K562 (cell line): ENCODE measurements around the gene BICD1. TPM values are rescaled to one million over a fixed set of nuclear protein-coding genes. Genes with fewer than 3 reads are reported as not detected.

Source experiments
- ATAC-seq: fragments of 200-7000 bp; cut with Tn5 transposase; 3 replicates; pipeline ENCODE4 v1.9.1; 2020; ENCODE audit warnings: moderate library complexity
- BruUV-seq: library from RNA; stranded (reverse); fragments of 400-500 nt; replicated peaks from 2 replicates; lab custom pipeline; 2021; lab: Mats Ljungman, UMichigan
- CTCF ChIA-PET: fragments of 300-600 bp; formaldehyde crosslinking; extraction: SDS; loops from one replicate; lab custom pipeline; 2021; ENCODE audit warnings: low intra/inter-chr PET ratio; lab: Yijun Ruan, JAX
- POLR2A ChIA-PET: fragments of 300-600, 350-650 bp; sonication (Branson Sonifier 250); formaldehyde crosslinking; extraction: SDS; loops from one replicate; lab custom pipeline; 2021; ENCODE audit warnings: antibody characterized with exemption, inconsistent platforms; lab: Yijun Ruan, JAX
- DNase-seq, 4 experiments: peaks; one replicate each; pipeline versions ENCODE4 v3.0.0 to v3.0.0-alpha.2; 2011 to 2018; ENCODE audit warnings: low spot score in 3 of 4, mixed read lengths in 3 of 4; ENCODE audit errors: extremely low read depth in 1 of 4
- FAIRE-seq: peaks from 2 replicates; lab custom pipeline; 2011; peaks lifted over from hg19 to GRCh38; lab: Jason Lieb, UNC
- H2AFZ ChIP-seq: 2 replicates; pipeline ENCODE4 v1.6.0; 2011; ENCODE audit warnings: low read depth, low read length, control low read depth, inconsistent platforms
- H3K27ac ChIP-seq: fragments of 200-600 bp; 3 replicates; pipeline ENCODE4 v1.8.0; 2011; ENCODE audit warnings: low read depth, mild to moderate bottlenecking, control low read depth, inconsistent platforms, low read length, moderate library complexity, mixed read lengths; ENCODE audit errors: extremely low read depth
- H3K27me3 ChIP-seq, 2 experiments: fragments of 300-600 bp in 1 of 2; 2 replicates in 1 of 2; 3 replicates in 1 of 2; pipeline versions ENCODE4 v1.6.0 to v1.8.0; 2011; ENCODE audit warnings: inconsistent platforms in 2 of 2, low read length in 2 of 2, mild to moderate bottlenecking in 1 of 2, mixed read lengths in 1 of 2, moderate library complexity in 1 of 2; ENCODE audit not compliant: control insufficient read depth in 2 of 2, insufficient read depth in 2 of 2
- H3K36me3 ChIP-seq: fragments of 300-600 bp; 3 replicates; pipeline ENCODE4 v1.8.0; 2011; ENCODE audit warnings: mild to moderate bottlenecking, low read length, inconsistent platforms; ENCODE audit not compliant: control insufficient read depth, insufficient read depth
- H3K4me1 ChIP-seq, 2 experiments: fragments of 200-600 bp in 1 of 2; replicated peaks in 1 of 2; 2 replicates in 1 of 2; 3 replicates in 1 of 2; pipeline versions ENCODE4 v1.5.1 to v1.8.0; 2011; ENCODE audit warnings: inconsistent platforms in 2 of 2, low read length in 2 of 2, mild to moderate bottlenecking in 1 of 2, mixed read lengths in 1 of 2, moderate library complexity in 1 of 2; ENCODE audit not compliant: control insufficient read depth in 2 of 2, insufficient read depth in 2 of 2
- H3K4me2 ChIP-seq: 2 replicates; pipeline ENCODE4 v1.6.1; 2011; ENCODE audit warnings: low read length, control low read depth, inconsistent platforms, mixed read lengths; ENCODE audit not compliant: insufficient read depth
- H3K4me3 ChIP-seq: fragments of 200-600 bp; sonication (generic), shearing (Covaris generic); 2 replicates; pipeline ENCODE4 v1.5.1; 2016; ENCODE audit warnings: control low read depth, inconsistent platforms
- H3K79me2 ChIP-seq: fragments of 200-600 bp; 3 replicates; pipeline ENCODE4 v1.8.0; 2011; ENCODE audit warnings: low read length, inconsistent platforms; ENCODE audit not compliant: control insufficient read depth, insufficient read depth
- H3K9ac ChIP-seq, 2 experiments: 2 replicates each; pipeline versions ENCODE4 v1.6.0 to v1.6.1; 2011; ENCODE audit warnings: low read depth in 2 of 2, low read length in 2 of 2, control low read depth in 1 of 2, inconsistent platforms in 1 of 2, mild to moderate bottlenecking in 1 of 2, mixed read lengths in 1 of 2; ENCODE audit not compliant: insufficient read depth in 1 of 2
- H3K9me1 ChIP-seq: one replicate; pipeline ENCODE4 v1.6.0; 2011; ENCODE audit warnings: inconsistent platforms, mild to moderate bottlenecking, low read length, moderate library complexity; ENCODE audit not compliant: control insufficient read depth, insufficient read depth
- H3K9me3 ChIP-seq: replicated peaks from 2 replicates; pipeline ENCODE4 v1.5.1; 2011; ENCODE audit warnings: low read depth, low read length, inconsistent platforms; ENCODE audit not compliant: control insufficient read depth, insufficient read depth
- H4K20me1 ChIP-seq: replicated peaks from 2 replicates; pipeline ENCODE4 v1.6.1; 2011; ENCODE audit warnings: low read length, inconsistent platforms, mixed read lengths; ENCODE audit not compliant: control insufficient read depth, insufficient read depth
- DMBX1 ChIP-seq: fragments of 250-450 bp; sonication (Bioruptor Pico); IDR thresholded peaks from 2 replicates; pipeline ENCODE4 v1.8.0; 2022; ENCODE audit warnings: inconsistent platforms, mild to moderate bottlenecking, moderate library complexity, borderline replicate concordance
- TAF9B ChIP-seq: fragments of 450-650 bp; IDR thresholded peaks from 2 replicates; pipeline ENCODE4 v1.6.1; 2018; ENCODE audit warnings: mild to moderate bottlenecking; ENCODE audit not compliant: partially characterized antibody
- TSC22D4 ChIP-seq: fragments of 450-650 bp; IDR thresholded peaks from 2 replicates; pipeline ENCODE4 v1.6.1; 2016; ENCODE audit warnings: missing genetic modification characterization, missing biosample characterization, control low read depth
- ZBED1 ChIP-seq: IDR thresholded peaks from 2 replicates; pipeline ENCODE4 v1.6.1; 2014
- whole genome bisulfite sequencing: fragments of 100-300 bp; shearing (Covaris generic); methylation state at CpG from one replicate; pipeline ENCODE4 v1.1.6; 2016; ENCODE audit warnings: low coverage, mixed read lengths; ENCODE audit not compliant: insufficient coverage; ENCODE audit errors: missing lambda C conversion rate; 5-methylcytosine and 5-hydroxymethylcytosine counted together
- in situ Hi-C: fragments of 300-500 bp; cut with MboI; formaldehyde crosslinking; loops from 4 replicates; pipeline ENCODE4 v1.15.0; 2018; ENCODE audit warnings: inconsistent platforms, mixed read lengths
- intact Hi-C: fragments of 100-400 bp; cut with micrococcal nuclease; formaldehyde crosslinking; loops from 2 replicates; pipeline ENCODE4 v1.14.2; 2022
- polyA plus RNA-seq, 8 experiments: library from polyadenylated mRNA; depleted of rRNA in 4 of 8; stranded (reverse) in 5 of 8; unstranded in 3 of 8; fragments of >200 nt; fragmentation: Nextera tagmentation in 2 of 8; fragmentation: Illumina TruSeq in 1 of 8; extraction: Ambion mirVana in 2 of 8; extraction: Trizol in 1 of 8; gene quantifications; 2 replicates each; pipeline versions ENCODE4 v1.2.1 to v1.2.3, GENCODE V29; 2011 to 2014; ENCODE audit warnings: inconsistent platforms in 1 of 8, missing spikeins in 1 of 8
- total RNA-seq, 7 experiments: library from RNA; depleted of rRNA in 6 of 7; stranded (reverse); fragments of >200 nt in 6 of 7; fragmentation: Illumina TruSeq in 2 of 7; extraction: Trizol in 2 of 7; gene quantifications; 2 replicates each; pipeline versions ENCODE4 v1.2.1 to v1.2.3, GENCODE V29; 2011 to 2021; ENCODE audit warnings: low replicate concordance in 1 of 7
- TF ChIP-seq, protein P1 (sequence below): sonication (generic); formaldehyde crosslinking; IDR thresholded peaks from 2 replicates; pipeline ENCODE4 v1.8.0; 2022; ENCODE audit warnings: mild to moderate bottlenecking, missing genetic modification reagents
- TF ChIP-seq, protein P2 (sequence below): fragments of 250-450 bp; sonication (Bioruptor Pico); IDR thresholded peaks from 2 replicates; pipeline ENCODE4 v1.6.1; 2021; ENCODE audit warnings: mild to moderate bottlenecking

Gene BICD1
- total and polyA plus RNA-seq, 9 of the 15 experiments (the other 6 are each of a cell fraction or from before 2014, with no cell fraction given), result 3.5 to 21.1 (median 12.5) TPM

DNA sequence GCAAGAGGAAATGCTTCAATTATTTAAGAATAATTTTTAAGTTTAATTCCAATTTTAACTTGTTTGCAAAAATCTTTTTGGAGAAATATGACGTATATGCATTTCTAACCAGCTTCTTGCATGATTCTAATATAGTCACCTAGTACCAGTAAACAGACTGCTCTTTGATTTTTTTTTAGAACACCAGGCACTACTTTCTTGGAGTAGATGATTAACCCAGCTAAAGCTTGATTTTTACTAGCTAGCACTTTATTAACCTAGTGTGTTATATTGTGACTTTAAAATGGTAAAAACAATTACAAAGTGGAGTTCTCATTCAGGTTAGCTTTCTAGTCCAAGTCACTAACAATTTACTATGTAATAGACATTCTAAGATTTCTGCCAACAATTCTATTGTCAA is 260.1 kb downstream of the BICD1 start:
- TF ChIP-seq TAF9B (no peak), DMBX1 (no peak), TSC22D4 (tag) (no peak), ZBED1 (no peak)
- TF ChIP-seq, protein P1, sequence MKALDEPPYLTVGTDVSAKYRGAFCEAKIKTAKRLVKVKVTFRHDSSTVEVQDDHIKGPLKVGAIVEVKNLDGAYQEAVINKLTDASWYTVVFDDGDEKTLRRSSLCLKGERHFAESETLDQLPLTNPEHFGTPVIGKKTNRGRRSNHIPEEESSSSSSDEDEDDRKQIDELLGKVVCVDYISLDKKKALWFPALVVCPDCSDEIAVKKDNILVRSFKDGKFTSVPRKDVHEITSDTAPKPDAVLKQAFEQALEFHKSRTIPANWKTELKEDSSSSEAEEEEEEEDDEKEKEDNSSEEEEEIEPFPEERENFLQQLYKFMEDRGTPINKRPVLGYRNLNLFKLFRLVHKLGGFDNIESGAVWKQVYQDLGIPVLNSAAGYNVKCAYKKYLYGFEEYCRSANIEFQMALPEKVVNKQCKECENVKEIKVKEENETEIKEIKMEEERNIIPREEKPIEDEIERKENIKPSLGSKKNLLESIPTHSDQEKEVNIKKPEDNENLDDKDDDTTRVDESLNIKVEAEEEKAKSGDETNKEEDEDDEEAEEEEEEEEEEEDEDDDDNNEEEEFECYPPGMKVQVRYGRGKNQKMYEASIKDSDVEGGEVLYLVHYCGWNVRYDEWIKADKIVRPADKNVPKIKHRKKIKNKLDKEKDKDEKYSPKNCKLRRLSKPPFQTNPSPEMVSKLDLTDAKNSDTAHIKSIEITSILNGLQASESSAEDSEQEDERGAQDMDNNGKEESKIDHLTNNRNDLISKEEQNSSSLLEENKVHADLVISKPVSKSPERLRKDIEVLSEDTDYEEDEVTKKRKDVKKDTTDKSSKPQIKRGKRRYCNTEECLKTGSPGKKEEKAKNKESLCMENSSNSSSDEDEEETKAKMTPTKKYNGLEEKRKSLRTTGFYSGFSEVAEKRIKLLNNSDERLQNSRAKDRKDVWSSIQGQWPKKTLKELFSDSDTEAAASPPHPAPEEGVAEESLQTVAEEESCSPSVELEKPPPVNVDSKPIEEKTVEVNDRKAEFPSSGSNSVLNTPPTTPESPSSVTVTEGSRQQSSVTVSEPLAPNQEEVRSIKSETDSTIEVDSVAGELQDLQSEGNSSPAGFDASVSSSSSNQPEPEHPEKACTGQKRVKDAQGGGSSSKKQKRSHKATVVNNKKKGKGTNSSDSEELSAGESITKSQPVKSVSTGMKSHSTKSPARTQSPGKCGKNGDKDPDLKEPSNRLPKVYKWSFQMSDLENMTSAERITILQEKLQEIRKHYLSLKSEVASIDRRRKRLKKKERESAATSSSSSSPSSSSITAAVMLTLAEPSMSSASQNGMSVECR (CRISPR knock-in tag), result no peak
- TF ChIP-seq, protein P2, sequence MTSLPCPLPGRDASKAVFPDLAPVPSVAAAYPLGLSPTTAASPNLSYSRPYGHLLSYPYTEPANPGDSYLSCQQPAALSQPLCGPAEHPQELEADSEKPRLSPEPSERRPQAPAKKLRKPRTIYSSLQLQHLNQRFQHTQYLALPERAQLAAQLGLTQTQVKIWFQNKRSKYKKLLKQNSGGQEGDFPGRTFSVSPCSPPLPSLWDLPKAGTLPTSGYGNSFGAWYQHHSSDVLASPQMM (CRISPR knock-in tag), result no peak
- Histone ChIP-seq H3K9ac (no peak overlapping the region), H3K4me1 (no peaks in the 10 kb centered on the region), H3K36me3 (no peaks in the 10 kb centered on the region), H3K27me3 (no peaks in the 10 kb centered on the region; a peak in 1 of 5 replicates), H4K20me1 (no peaks in the 10 kb centered on the region), H3K4me3 (no peak overlapping the region), H3K79me2 (no peaks in the 10 kb centered on the region), H2AFZ (no peak overlapping the region), H3K4me2 (no peak overlapping the region), H3K9me3 (no peaks in the 10 kb centered on the region), H3K27ac (no peak overlapping the region), H3K9me1 (no peaks in the 10 kb centered on the region)
- 21% methylated on average over 1 of the region's 1 CpG for WGBS
- in situ Hi-C loops (loop anchor here (10.0 kb wide), 1 partner anchor 288 kb away; no protein-coding TSS in a partner anchor), intact Hi-C loops (loop anchor here (5.0 kb wide), 3 partner anchors 36 to 306 kb away; no protein-coding TSS in a partner anchor)
- no peak for FAIRE-seq
- no TSS peak for BruUV-seq
- DNase-seq, result no peak
- ChIA-PET CTCF (no interaction called here), POLR2A (no interaction called here)
- ATAC-seq, result no peak
